IMR-90 (cell line): ENCODE measurements around the gene SVIL. TPM values are rescaled to one million over a fixed set of nuclear protein-coding genes. Genes with fewer than 3 reads are reported as not detected.

Experiments
- ATAC-seq: fragments of 200-7000 bp; cut with Tn5 transposase; 2 replicates; pipeline ENCODE4 v1.9.1; 2020; ENCODE audit warnings: low read depth, mild to moderate bottlenecking, moderate library complexity
- BruUV-seq: library from RNA; stranded (reverse); fragments of 400-500 nt; replicated peaks from 2 replicates; lab custom pipeline; 2021; lab: Mats Ljungman, UMichigan
- CTCF ChIA-PET: fragments of 300-600 bp; formaldehyde crosslinking; extraction: SDS; loops from one replicate; lab custom pipeline; 2021; ENCODE audit warnings: antibody characterized with exemption; lab: Yijun Ruan, JAX
- POLR2A ChIA-PET: fragments of 300-600 bp; sonication (Branson Sonifier 250); formaldehyde crosslinking; loops from one replicate; lab custom pipeline; 2022; ENCODE audit warnings: antibody characterized with exemption; ENCODE audit not compliant: unreplicated experiment; lab: Charles Lee
- DNase-seq: peaks from one replicate; pipeline ENCODE4 v3.0.0; 2013
- H2AFZ ChIP-seq: replicated peaks from 2 replicates; pipeline ENCODE3; 2013; ENCODE audit warnings: low read length, mild to moderate bottlenecking; ENCODE audit not compliant: poor library complexity
- H2AK5ac ChIP-seq: 2 replicates; pipeline ENCODE4 v1.6.1; 2013; ENCODE audit warnings: low read depth, low read length, inconsistent platforms
- H2AK9ac ChIP-seq: replicated peaks from 2 replicates; pipeline ENCODE3; 2013; ENCODE audit warnings: mild to moderate bottlenecking, low read depth, low read length, moderate library complexity; ENCODE audit not compliant: poor library complexity
- H2BK120ac ChIP-seq: 2 replicates; pipeline ENCODE4 v1.6.1; 2013; ENCODE audit warnings: low read depth, low read length, inconsistent platforms
- H2BK15ac ChIP-seq: 3 replicates; pipeline ENCODE4 v1.6.1; 2013; ENCODE audit warnings: low read depth, low read length, inconsistent platforms
- H2BK20ac ChIP-seq: 2 replicates; pipeline ENCODE4 v1.6.1; 2013; ENCODE audit warnings: low read depth, mild to moderate bottlenecking, inconsistent platforms, low read length, moderate library complexity
- H2BK5ac ChIP-seq: 2 replicates; pipeline ENCODE4 v1.6.1; 2013; ENCODE audit warnings: mild to moderate bottlenecking, low read depth, low read length, inconsistent platforms; ENCODE audit not compliant: poor library complexity, severe bottlenecking
- H3K14ac ChIP-seq: replicated peaks from 2 replicates; pipeline ENCODE4 v1.6.1; 2013; ENCODE audit warnings: low read depth, low read length, inconsistent platforms
- H3K18ac ChIP-seq: 2 replicates; pipeline ENCODE4 v1.6.1; 2013; ENCODE audit warnings: low read depth, low read length, control low read depth
- H3K23ac ChIP-seq: 2 replicates; pipeline ENCODE4 v1.6.1; 2013; ENCODE audit warnings: low read depth, low read length, inconsistent platforms
- H3K27ac ChIP-seq: 2 replicates; pipeline ENCODE4 v1.5.1; 2013; ENCODE audit warnings: mild to moderate bottlenecking, control low read depth, low read length; ENCODE audit not compliant: insufficient read depth
- H3K27me3 ChIP-seq: 2 replicates; pipeline ENCODE4 v1.6.1; 2013; ENCODE audit warnings: low read length; ENCODE audit not compliant: control insufficient read depth, insufficient read depth
- H3K36me3 ChIP-seq: 2 replicates; pipeline ENCODE4 v1.6.1; 2013; ENCODE audit warnings: low read length, mixed read lengths; ENCODE audit not compliant: control insufficient read depth, insufficient read depth
- H3K4ac ChIP-seq: 2 replicates; pipeline ENCODE4 v1.6.1; 2013; ENCODE audit warnings: low read depth, low read length, inconsistent platforms
- H3K4me1 ChIP-seq: 2 replicates; pipeline ENCODE4 v1.6.1; 2013; ENCODE audit warnings: low read length, mixed read lengths; ENCODE audit not compliant: control insufficient read depth, insufficient read depth
- H3K4me2 ChIP-seq: 2 replicates; pipeline ENCODE4 v1.6.1; 2013; ENCODE audit warnings: low read depth, mild to moderate bottlenecking, control low read depth, low read length, moderate library complexity
- H3K4me3 ChIP-seq: 2 replicates; pipeline ENCODE4 v1.5.1; 2013; ENCODE audit warnings: low read depth, mild to moderate bottlenecking, control low read depth, low read length, moderate library complexity; ENCODE audit not compliant: insufficient read depth
- H3K56ac ChIP-seq: 2 replicates; pipeline ENCODE4 v1.6.1; 2013; ENCODE audit warnings: low read length, inconsistent platforms; ENCODE audit not compliant: insufficient read depth; ENCODE audit errors: extremely low read depth
- H3K79me1 ChIP-seq, 2 experiments: 2 replicates each; pipeline ENCODE4 v1.6.1; 2013; ENCODE audit warnings: low read length in 2 of 2, inconsistent platforms in 1 of 2, low read depth in 1 of 2
- H3K9ac ChIP-seq: 2 replicates; pipeline ENCODE4 v1.6.1; 2013; ENCODE audit warnings: low read depth, low read length, control low read depth
- H3K9me1 ChIP-seq: 2 replicates; pipeline ENCODE4 v1.6.1; 2013; ENCODE audit warnings: low read length, inconsistent platforms; ENCODE audit not compliant: insufficient read depth
- H3K9me3 ChIP-seq: 2 replicates; pipeline ENCODE4 v1.6.1; 2013; ENCODE audit warnings: low read length; ENCODE audit not compliant: control insufficient read depth, insufficient read depth
- H4K20me1 ChIP-seq: 2 replicates; pipeline ENCODE4 v1.6.1; 2013; ENCODE audit warnings: low read length, inconsistent platforms; ENCODE audit not compliant: insufficient read depth
- H4K5ac ChIP-seq: 2 replicates; pipeline ENCODE4 v1.6.1; 2013; ENCODE audit warnings: mild to moderate bottlenecking, low read depth, low read length, control low read depth
- H4K8ac ChIP-seq, 2 experiments: 2 replicates each; pipeline ENCODE4 v1.6.1; 2013; ENCODE audit warnings: low read depth in 2 of 2, low read length in 2 of 2, control low read depth in 1 of 2, inconsistent platforms in 1 of 2
- H4K91ac ChIP-seq: 2 replicates; pipeline ENCODE4 v1.6.1; 2013; ENCODE audit warnings: low read depth, low read length, inconsistent platforms; ENCODE audit not compliant: insufficient read depth
- BHLHE40 ChIP-seq: fragments of 150-350 bp; IDR thresholded peaks from 2 replicates; pipeline ENCODE4 v1.6.1; 2016; ENCODE audit warnings: mild to moderate bottlenecking, low read depth, low read length
- CTCF ChIP-seq: conservative IDR thresholded peaks from 2 replicates; pipeline ENCODE4 v1.5.1; 2012; ENCODE audit warnings: mild to moderate bottlenecking, low read depth, low read length, improper control_type of control experiment
- MAZ ChIP-seq: IDR thresholded peaks from 2 replicates; pipeline ENCODE4 v1.6.1; 2012; ENCODE audit warnings: low read depth, mild to moderate bottlenecking, low read length, improper control_type of control experiment, moderate library complexity, borderline replicate concordance
- MXI1 ChIP-seq: IDR thresholded peaks from 2 replicates; pipeline ENCODE4 v1.6.1; 2012; ENCODE audit warnings: low read depth, mild to moderate bottlenecking, low read length, moderate library complexity, borderline replicate concordance
- NFE2L2 ChIP-seq: fragments of 150-350 bp; IDR thresholded peaks from 2 replicates; pipeline ENCODE4 v1.6.1; 2016; ENCODE audit warnings: low read depth, mild to moderate bottlenecking, low read length
- RCOR1 ChIP-seq: IDR thresholded peaks from 2 replicates; pipeline ENCODE4 v1.6.1; 2012; ENCODE audit warnings: mild to moderate bottlenecking, low read length, improper control_type of control experiment; ENCODE audit not compliant: insufficient replicate concordance
- SMC3 ChIP-seq: fragments of 150-350 bp; IDR thresholded peaks from 2 replicates; pipeline ENCODE4 v1.6.1; 2016; ENCODE audit warnings: low read depth, mild to moderate bottlenecking, antibody characterized with exemption, low read length, moderate library complexity
- USF2 ChIP-seq: fragments of 150-350 bp; IDR thresholded peaks from 2 replicates; pipeline ENCODE4 v1.6.1; 2017; ENCODE audit warnings: mild to moderate bottlenecking, antibody characterized with exemption, low read length, low read depth
- WGBS, 2 experiments: methylation state at CpG; one replicate each; pipeline versions ENCODE4 v1.1.5 to v1.1.7; 2013; ENCODE audit warnings: missing lambda C conversion rate in 2 of 2; ENCODE audit not compliant: insufficient read length in 1 of 2; ENCODE audit errors: extremely low coverage in 2 of 2; 5-methylcytosine and 5-hydroxymethylcytosine counted together
- dilution Hi-C: fragments of 300-500 bp; cut with HindIII; formaldehyde crosslinking; loops from one replicate; pipeline ENCODE4 v1.14.3; 2018; ENCODE audit warnings: low sequenced_read_pairs; ENCODE audit not compliant: unreplicated experiment
- in situ Hi-C: fragments of 300-500 bp; cut with MboI; formaldehyde crosslinking; loops from 3 replicates; pipeline ENCODE4 v1.14.3; 2019; ENCODE audit warnings: low sequenced_read_pairs, inconsistent platforms, mixed read lengths
- intact Hi-C: fragments of 100-400 bp; cut with micrococcal nuclease; formaldehyde crosslinking; loops from 2 replicates; pipeline ENCODE4 v1.10.0; 2022
- polyA plus RNA-seq, 3 experiments: library from polyadenylated mRNA; depleted of rRNA; stranded (reverse); fragments of >200 nt; gene quantifications; 2 replicates each; pipeline ENCODE4 v1.2.3, GENCODE V29; 2012; ENCODE audit warnings: low replicate concordance in 1 of 3
- total RNA-seq: library from RNA; depleted of rRNA; stranded (reverse); fragments of >200 nt; gene quantifications from 2 replicates; pipeline ENCODE4 v1.2.3, GENCODE V29; 2012
- TF ChIP-seq, protein P1 (sequence below): fragments of 150-350 bp; IDR thresholded peaks from 2 replicates; pipeline ENCODE4 v1.6.1; 2016; ENCODE audit warnings: low read depth, mild to moderate bottlenecking, low read length, moderate library complexity, borderline replicate concordance

SVIL gene
- total and polyA plus RNA-seq, 2 of the 4 experiments (the other 2 are of a cell fraction): 11.5 to 11.6 TPM

- Histone ChIP-seq H3K4me3 (no peak overlapping the region), H2BK15ac (no peak overlapping the region), H3K79me1 (peaks cover 20 to 73% of the 10 kb centered on the region in 2 experiments), H3K56ac (no peak overlapping the region), H4K5ac (no peak overlapping the region), H3K23ac (no peak overlapping the region), H3K18ac (no peak overlapping the region), H3K9ac (no peak overlapping the region), H3K4ac (no peak overlapping the region), H4K91ac (no peak overlapping the region), H3K27me3 (no peaks in the 10 kb centered on the region), H2BK20ac (no peak overlapping the region), H2BK5ac (no peak overlapping the region), H4K8ac (no peak overlapping the region), H3K36me3 (no peaks in the 10 kb centered on the region), H2AK5ac (no peak overlapping the region), H3K4me2 (no peak overlapping the region), H3K27ac (no peak overlapping the region), H4K20me1 (peaks cover 26% of the 10 kb centered on the region; the same call in 1 of the 2 replicates), H2AFZ (no peak overlapping the region), H2AK9ac (no peak overlapping the region), H3K9me3 (no peaks in the 10 kb centered on the region), H3K9me1 (peaks cover 22% of the 10 kb centered on the region), H3K14ac (no peak overlapping the region), H3K4me1 (peaks cover 18% of the 10 kb centered on the region), H2BK120ac (no peak overlapping the region)
- dilution Hi-C loops: no loop called here
- 97% methylated on average over 8 of the region's 11 CpGs; no CpG with 5 or more reads in 1 of the 2 experiments for WGBS, 2 experiments
- TF ChIP-seq BHLHE40: no peak
- no peak for TF ChIP-seq USF2
- TF ChIP-seq, protein P1, sequence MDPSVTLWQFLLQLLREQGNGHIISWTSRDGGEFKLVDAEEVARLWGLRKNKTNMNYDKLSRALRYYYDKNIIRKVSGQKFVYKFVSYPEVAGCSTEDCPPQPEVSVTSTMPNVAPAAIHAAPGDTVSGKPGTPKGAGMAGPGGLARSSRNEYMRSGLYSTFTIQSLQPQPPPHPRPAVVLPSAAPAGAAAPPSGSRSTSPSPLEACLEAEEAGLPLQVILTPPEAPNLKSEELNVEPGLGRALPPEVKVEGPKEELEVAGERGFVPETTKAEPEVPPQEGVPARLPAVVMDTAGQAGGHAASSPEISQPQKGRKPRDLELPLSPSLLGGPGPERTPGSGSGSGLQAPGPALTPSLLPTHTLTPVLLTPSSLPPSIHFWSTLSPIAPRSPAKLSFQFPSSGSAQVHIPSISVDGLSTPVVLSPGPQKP: no peak
- TF ChIP-seq RCOR1: no peak
- no peak for TF ChIP-seq MXI1
- TF ChIP-seq CTCF: no peak
- no peak for TF ChIP-seq MAZ
- TF ChIP-seq NFE2L2: no peak
- TF ChIP-seq SMC3: no peak
- CTCF ChIA-PET: no interaction called here
- intact Hi-C loops: loop anchor here (5.0 kb wide), 1 partner anchor 260 kb away; no protein-coding TSS in a partner anchor
- POLR2A ChIA-PET: no interaction called here
- ATAC-seq (no peak), DNase-seq (no peak)
- in situ Hi-C loops: no loop called here
- no TSS peak for BruUV-seq
These were observed 37.9 kb downstream of the SVIL start for GRCh38 chr10:29596826-29597225.
